SKM-1 treated with dmso at 0.1 percent for 144 hours (cell line): ENCODE measurements around the gene SH3GLB2.

Experiments
- DNase-seq: peaks from one replicate; lab custom pipeline; 2025; ENCODE audit not compliant: unreplicated experiment; lab: John Stamatoyannopoulos, UW

Gene SH3GLB2

GRCh38 chr9:129028192-129028966 is at the start of gene SH3GLB2:
SH3GLB2 (minus strand) TSS chr9:129028331; CDS start chr9:129028154, 177 bp downstream.
- peak; percentile 79 for DNase-seq

- DNase-seq, result no peak
Measured at GRCh38 chr9:129077236-129077635, 49.1 kb upstream of the SH3GLB2 start.

GRCh38 chr9:129076640-129077037 is 48.5 kb upstream of the SH3GLB2 start:
- no peak for DNase-seq

- DNase-seq, result no peak
Measured at GRCh38 chr9:129075996-129076639, 48.0 kb upstream of the SH3GLB2 start.

- no peak for DNase-seq
Measured at GRCh38 chr9:129074106-129074505, 46.0 kb upstream of the SH3GLB2 start.

GRCh38 chr9:129073404-129073803 is 45.3 kb upstream of the SH3GLB2 start:
- DNase-seq, result no peak

- DNase-seq, result no peak
Measured at GRCh38 chr9:129072171-129072570, 44.0 kb upstream of the SH3GLB2 start.

GRCh38 chr9:129071526-129072126 is 43.5 kb upstream of the SH3GLB2 start:
- no peak for DNase-seq

GRCh38 chr9:129070696-129071525 is 42.8 kb upstream of the SH3GLB2 start:
- DNase-seq, result no peak

- DNase-seq, result no peak
Measured at GRCh38 chr9:129069862-129070641, 41.9 kb upstream of the SH3GLB2 start.

- DNase-seq, result no peak
Measured at GRCh38 chr9:129068990-129069861, 41.1 kb upstream of the SH3GLB2 start.

GRCh38 chr9:129068110-129068509 is 40.0 kb upstream of the SH3GLB2 start:
- no peak for DNase-seq

GRCh38 chr9:129064499-129064908 is 36.4 kb upstream of the SH3GLB2 start:
- no peak for DNase-seq

- no peak for DNase-seq
Measured at GRCh38 chr9:129063061-129063460, 34.9 kb upstream of the SH3GLB2 start.

- DNase-seq, result no peak
Measured at GRCh38 chr9:129060991-129061390, 32.9 kb upstream of the SH3GLB2 start.

GRCh38 chr9:129059796-129060785 is 32.0 kb upstream of the SH3GLB2 start:
- no peak for DNase-seq

GRCh38 chr9:129058965-129059795 is 31.0 kb upstream of the SH3GLB2 start:
- peak; percentile 21 for DNase-seq
